Measurements from ENCODE around the gene RGS6.

The RGS6 gene

DNA sequence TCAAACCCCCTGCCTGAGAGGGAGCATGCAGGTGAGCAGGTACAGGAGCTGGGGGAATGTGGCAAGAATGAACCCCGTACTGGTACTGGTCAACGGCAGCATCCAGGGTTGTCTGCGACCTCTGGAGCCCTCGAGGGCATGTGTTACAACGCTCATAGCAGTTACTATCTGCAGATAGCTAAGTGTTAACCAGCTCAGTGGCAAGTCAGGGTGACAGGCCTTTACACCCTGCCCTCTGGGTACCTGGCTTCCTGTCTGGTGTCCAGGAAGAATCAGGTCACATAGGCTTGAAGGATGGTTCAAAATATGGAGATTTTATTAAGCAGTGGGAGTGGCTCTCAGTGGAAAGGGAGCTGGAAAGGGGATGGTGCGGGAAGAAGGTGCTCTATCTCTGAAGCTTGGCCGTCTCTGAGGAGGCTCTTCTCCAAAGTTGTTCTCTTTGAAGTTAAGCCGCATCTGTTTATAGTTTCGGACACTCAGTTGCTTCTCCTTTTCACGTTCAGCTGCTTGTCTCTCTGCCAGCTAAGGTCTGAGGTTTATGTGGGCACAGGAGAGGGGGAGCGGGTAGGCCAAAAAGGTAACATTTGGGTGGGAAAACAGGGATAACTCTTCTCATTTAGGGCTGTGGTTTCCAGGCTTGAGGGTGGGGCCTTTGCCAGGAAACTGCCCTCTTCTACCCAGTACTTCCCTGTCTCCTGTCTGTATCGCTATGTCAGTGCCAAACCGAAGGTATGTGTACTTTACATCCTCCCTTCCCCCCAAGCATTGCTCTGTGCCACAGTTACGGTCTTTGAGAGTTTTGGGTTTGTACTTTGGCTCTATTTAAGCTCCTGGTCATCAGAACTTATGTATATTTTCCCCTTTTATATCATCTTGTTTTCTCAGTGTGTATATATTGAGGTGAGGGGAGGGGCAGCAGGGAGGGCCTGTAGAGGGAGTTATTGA, 305.8 kb downstream of the RGS6 start:
- no peak overlapping the region for H3K4me3 ChIP-seq (ENCODE audit: low read depth, low read length)
- TF ChIP-seq, protein P1, sequence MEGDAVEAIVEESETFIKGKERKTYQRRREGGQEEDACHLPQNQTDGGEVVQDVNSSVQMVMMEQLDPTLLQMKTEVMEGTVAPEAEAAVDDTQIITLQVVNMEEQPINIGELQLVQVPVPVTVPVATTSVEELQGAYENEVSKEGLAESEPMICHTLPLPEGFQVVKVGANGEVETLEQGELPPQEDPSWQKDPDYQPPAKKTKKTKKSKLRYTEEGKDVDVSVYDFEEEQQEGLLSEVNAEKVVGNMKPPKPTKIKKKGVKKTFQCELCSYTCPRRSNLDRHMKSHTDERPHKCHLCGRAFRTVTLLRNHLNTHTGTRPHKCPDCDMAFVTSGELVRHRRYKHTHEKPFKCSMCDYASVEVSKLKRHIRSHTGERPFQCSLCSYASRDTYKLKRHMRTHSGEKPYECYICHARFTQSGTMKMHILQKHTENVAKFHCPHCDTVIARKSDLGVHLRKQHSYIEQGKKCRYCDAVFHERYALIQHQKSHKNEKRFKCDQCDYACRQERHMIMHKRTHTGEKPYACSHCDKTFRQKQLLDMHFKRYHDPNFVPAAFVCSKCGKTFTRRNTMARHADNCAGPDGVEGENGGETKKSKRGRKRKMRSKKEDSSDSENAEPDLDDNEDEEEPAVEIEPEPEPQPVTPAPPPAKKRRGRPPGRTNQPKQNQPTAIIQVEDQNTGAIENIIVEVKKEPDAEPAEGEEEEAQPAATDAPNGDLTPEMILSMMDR (IDR thresholded peaks at IDR 0.05; ENCODE audit: low read depth, low read length), result no peak

DNA sequence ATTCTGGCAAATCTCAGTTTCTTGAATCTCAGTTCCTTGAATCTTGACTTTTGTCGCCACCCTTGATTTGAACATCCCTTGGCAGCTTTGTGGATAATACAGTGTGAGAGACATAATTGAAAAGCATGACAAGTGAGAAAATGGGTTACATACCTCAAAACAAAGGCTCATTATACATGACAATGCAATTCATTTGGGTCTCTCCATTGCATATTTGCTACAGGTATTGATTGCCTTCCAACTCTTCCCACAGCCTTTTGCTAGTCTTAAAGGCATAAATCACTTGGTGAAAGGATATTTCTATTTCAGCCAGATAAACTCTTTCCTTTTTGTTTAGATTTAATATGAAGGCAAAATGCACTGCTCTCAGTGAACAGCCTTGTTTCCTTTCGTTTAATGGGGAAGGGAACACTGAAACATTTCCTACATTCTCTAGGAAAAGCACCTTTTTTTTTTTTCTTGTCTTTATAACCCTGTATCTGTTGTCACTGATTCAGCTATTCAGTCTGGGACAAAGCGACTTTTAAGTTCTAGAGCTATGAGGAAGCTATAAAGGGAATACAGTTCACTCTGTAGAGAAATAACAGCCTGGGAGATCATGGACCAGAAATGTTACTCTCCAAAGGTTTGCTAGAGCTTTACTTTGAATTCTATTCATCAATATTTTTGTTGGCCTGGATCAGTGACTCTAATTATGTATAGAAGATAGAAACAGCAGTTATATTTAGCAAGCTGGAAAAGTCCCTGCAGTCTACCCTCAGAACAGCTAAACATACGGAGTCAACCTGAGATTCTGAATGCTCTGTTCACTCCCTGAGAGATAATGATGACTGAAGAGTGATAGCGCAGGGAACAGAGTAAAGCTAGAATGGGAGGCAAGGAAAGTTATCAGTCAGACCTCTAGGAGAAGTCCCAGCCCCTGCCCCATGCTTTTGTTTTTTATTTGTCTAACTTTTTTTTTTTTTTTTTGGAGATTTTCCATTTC, 311.4 kb downstream of the RGS6 start:
- no peak overlapping the region for H3K4me3 ChIP-seq (ENCODE audit: low read depth, low read length)
- TF ChIP-seq, protein P1 (IDR thresholded peaks at IDR 0.05; ENCODE audit: low read depth, low read length), result no peak

DNA sequence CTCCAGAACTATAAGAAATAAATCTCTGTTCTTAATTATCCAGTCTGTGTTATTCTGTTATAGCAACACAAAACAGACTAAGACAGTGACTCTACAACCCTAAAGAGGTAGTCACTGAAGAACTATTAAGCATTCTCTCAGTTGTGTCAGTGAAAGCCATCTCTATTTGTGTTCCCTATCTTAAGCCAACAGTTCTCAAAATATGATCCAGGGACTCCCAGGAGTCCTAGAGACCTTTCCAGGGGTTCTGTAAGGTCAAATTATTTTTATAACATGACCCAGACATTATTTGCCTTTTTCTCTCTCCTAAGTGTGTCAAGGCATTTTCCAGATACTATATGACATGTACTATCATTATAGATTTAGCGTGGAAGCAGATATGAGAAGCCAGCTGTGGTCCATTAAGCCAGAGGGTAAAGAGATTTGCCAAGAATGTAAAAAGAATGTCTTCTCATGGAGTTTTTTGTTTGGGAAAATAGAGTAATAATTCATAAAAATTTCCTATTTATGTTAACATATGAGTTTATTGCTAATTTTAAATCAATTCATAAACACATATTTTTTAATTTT, 315.8 kb downstream of the RGS6 start:
- TF ChIP-seq, protein P1 (IDR thresholded peaks at IDR 0.05; ENCODE audit: low read depth, low read length), result no peak
- no peak overlapping the region for H3K4me3 ChIP-seq (ENCODE audit: low read depth, low read length)

DNA sequence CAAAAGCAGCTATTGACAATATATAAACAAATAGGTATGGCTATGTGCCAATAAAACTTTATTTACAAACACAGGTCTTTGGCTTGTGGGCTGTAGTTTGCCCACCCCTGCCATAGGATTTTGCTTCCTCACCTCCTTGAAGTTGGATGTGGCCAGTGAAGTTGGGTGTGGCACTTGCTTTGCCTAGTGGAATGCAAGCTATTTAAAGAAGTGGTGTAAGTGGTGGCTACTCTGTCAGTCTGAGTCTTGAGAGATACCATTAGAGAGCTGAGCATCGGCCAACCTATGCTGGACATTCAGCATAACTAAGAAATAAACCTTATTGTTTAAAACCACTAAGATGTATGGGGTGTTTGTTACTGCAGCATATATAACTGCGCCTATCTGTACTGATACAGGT, 321.3 kb downstream of the RGS6 start:
- H3K4me3 ChIP-seq (ENCODE audit: low read depth, low read length), result no peak overlapping the region
- TF ChIP-seq, protein P1 (IDR thresholded peaks at IDR 0.05; ENCODE audit: low read depth, low read length), result no peak

DNA sequence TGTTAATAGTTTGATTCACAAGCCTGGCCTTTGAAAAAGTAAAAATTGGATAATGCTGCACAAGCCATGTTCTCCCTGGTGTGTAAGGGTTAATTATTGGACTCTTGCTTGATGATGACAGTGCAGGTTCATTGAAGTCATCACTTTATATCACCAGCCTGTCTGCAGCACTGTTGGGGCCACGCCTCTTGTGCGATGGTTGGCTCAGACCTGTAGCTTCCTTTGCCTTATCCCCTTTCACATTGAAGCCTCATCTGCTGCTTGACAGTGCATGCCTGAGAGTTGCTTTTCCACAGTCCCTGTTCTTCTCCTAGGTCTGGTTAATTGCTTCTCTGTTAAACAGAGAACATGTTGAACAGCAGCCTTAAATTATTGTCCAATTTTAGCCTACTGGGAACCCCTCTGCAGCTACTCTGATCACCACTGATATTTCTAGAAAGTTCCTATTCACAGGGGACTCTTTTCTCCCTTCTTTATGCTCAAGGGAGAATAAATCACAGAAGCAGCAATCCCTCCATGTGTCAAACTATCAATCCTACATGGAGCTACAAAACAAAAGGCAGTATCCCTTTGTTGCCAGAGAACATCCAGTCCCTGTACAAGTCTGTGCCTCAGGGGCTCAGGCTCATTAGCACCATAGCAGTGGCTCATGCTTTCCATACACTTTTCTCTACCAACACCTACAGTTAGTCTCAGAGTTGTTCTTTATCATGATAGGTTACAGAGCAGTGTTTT, 322.1 kb downstream of the RGS6 start:
- TF ChIP-seq, protein P1 (IDR thresholded peaks at IDR 0.05; ENCODE audit: low read depth, low read length), result no peak

DNA sequence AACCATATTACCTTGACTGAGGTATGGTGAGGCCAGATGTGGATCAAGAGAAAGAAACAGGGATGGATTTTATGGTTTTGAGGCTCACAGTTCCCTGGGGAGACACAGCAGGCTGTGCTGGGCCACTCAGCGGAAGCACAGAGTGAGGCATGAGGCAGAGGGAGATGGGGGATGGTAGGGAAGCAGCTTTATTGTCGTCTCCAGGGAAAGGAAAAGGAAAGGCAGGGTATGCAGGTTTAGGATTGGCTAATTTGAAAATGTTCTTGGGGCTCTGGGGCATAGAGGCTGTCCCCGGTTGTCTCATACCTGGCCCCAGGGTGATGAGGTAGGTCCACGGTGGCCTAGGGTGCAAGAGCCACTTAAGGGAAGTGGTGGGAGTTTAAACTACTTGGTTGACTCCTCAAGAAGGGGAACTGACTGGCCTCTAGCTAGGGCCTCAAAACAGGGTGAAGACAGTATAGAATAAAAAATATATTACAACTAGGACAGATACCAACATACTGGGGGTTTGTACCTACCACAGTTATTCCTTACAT, 322.8 kb downstream of the RGS6 start:
- TF ChIP-seq, protein P1 (IDR thresholded peaks at IDR 0.05; ENCODE audit: low read depth, low read length), result no peak
- no peak overlapping the region for H3K4me3 ChIP-seq (ENCODE audit: low read depth, low read length)

More for the DNA sequence above, 322.1 kb downstream of the RGS6 start:
- no peak overlapping the region for H3K4me3 ChIP-seq (ENCODE audit: low read depth, low read length)

Measured in WI38 (cell line).